ENCODE data around the gene CACNA1C.

CACNA1C gene

GRCh38 chr12:2411011-2411410 is 358.2 kb downstream of the CACNA1C start:
- no peak for TF ChIP-seq CTCF (conservative IDR thresholded peaks at IDR 0.05)
- no peak overlapping the region for H3K27ac ChIP-seq

GRCh38 chr12:2411616-2412304 is 359.0 kb downstream of the CACNA1C start:
- no peak overlapping the region for H3K27ac ChIP-seq
- no peak for TF ChIP-seq CTCF (conservative IDR thresholded peaks at IDR 0.05)

GRCh38 chr12:2412305-2412643 is 359.5 kb downstream of the CACNA1C start:
- no peak for TF ChIP-seq CTCF (conservative IDR thresholded peaks at IDR 0.05)
- no peak overlapping the region for H3K27ac ChIP-seq

- no peak for TF ChIP-seq CTCF (conservative IDR thresholded peaks at IDR 0.05)
Observed at GRCh38 chr12:2413301-2413700, 360.5 kb downstream of the CACNA1C start.

GRCh38 chr12:2413999-2414792 is 361.4 kb downstream of the CACNA1C start:
- no peak overlapping the region for H3K27ac ChIP-seq
- no peak for TF ChIP-seq CTCF (conservative IDR thresholded peaks at IDR 0.05)

More at GRCh38 chr12:2413301-2413700, 360.5 kb downstream of the CACNA1C start:
- H3K27ac ChIP-seq, result no peak overlapping the region

- H3K27ac ChIP-seq, result no peak overlapping the region
- TF ChIP-seq CTCF (conservative IDR thresholded peaks at IDR 0.05), result no peak
Observed at GRCh38 chr12:2414810-2415567, 362.2 kb downstream of the CACNA1C start.

- TF ChIP-seq CTCF (conservative IDR thresholded peaks at IDR 0.05), result no peak
- no peak overlapping the region for H3K27ac ChIP-seq
Observed at GRCh38 chr12:2415568-2415944, 362.8 kb downstream of the CACNA1C start.
